SIG-M5 (cell line): ENCODE data around the gene LCN2.
"Not testable (repeated sequence)": the region's sequence is repeated elsewhere in the genome, so short reads cannot be mapped to it uniquely, and the experiment has no call there.

Experiments
- DNase-seq: peaks from one replicate; lab custom pipeline; 2025; lab: John Stamatoyannopoulos, UW

LCN2 gene

DNA sequence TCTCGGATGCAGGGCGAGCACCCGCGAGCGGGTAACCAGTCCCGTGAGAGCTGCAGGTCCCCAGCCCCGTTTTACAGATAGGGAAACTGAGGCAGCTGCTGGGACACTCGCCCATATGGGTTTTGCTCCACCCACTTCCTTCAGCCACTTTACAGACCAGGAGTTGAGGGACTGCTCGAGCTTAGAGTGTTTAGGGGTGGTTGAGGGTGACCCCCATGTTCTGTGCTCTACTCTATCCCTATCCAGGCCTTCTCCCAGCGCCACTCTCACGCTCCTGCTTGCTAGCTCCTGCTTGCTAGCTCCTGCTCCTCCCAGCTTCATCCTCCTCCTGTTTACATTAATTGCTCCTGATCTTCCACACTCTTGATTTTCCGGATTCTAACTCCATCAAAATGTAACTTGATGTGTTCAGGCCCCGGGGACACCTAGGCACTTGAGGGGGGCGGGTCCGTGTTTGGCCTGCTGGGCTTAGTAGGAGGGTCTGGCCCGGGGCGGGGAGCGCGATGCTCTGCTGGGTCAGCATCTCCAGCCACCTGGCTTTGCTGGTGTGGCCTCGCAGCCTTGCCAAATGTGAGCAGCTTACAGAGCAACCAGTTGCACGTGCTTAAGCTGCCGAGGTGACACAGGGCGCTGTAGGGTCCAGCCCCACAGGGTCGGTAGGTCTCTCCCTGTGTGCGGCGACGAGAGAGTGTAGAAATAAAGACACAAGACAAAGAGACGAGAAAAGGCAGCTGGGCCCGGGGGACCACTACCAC lies 20.2 kb upstream of the LCN2 start:
- no peak for DNase-seq

DNA sequence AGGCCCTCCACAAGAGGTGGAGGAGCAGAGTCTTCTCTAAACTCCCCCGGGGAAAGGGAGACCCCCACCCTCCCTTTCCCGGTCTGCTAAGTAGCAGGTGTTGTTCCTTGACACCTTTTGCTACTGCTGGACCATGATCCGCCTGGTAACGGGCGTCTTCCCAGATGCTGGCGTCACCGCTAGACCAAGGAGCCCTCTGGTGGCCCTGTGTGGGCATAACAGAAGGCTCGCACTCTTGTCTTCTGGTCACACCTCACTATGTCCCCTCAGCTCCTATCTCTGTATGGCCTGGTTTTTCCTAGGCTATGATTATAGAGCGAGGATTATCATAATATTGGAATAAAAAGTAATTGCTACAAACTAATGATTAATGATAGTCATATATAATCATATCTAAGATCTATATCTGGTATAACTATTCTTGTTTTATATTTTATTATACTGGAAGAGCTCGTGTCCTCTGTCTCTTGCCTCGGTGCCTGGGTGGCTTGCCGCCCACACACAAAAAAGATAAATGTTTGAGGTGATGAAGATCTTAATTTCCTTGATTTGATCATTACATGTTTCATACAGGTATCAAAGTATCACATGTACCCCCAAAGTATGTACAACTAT lies 19.2 kb upstream of the LCN2 start:
- not testable (repeated sequence) for DNase-seq

DNA sequence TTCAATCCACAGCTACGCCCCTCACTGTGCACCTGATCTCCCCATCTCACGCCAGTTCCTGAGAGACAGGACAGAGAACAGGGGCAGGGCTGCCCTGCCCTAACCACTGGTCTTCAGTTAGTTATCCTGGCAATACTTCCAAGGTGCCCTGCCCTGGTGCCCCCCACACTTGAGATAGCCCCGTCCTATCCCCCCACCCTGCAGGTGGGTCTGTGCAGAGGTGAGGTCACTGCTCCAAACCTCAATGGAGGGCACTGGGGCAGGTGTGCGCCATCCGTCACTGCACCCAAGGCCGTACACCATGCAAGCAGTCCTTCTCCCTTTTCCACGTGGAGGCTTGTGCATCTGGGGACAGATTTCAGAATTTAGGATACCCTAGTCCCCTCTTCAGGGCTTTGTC lies 18.6 kb upstream of the LCN2 start:
- DNase-seq = not testable (repeated sequence)

DNA sequence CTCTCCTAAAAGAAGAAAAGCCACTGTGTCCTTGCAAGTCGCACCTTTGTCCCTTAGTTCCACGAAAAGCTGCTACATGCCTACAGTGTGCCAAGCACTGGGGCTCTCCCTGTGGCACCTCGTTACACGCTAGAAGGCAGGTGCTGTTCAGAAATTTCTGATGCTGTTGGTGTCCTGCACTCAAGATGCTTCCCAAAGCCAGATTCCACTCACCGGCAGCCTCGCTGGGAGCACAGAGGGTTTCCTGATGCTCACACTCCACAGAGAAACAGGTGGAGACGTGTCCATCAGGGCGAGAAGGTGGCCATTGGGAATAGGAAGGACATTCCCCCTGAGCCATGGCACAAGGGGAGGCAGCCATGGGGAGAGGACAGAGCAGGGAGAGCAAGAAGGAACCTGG lies 17.9 kb upstream of the LCN2 start:
- not testable (repeated sequence) for DNase-seq

DNA sequence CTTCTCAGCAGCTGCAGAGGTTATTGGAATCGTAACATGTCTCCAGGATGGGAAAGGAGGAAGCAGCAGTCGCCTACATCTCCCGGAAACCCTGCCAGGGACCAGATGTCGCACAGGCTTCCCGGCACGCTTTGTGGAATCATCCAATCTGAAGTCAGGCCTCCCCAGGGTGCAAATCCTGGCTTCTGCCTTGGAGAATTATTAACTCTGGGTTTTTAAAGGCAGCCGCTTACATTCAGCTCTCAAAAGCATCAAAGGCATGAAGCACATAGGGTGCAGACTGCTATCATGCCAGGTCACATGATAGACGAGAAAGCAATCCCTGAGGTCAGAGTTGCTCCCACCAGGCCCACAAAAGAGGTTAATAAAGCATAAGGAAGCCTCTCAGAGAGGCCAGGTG lies 17.1 kb upstream of the LCN2 start:
- not testable (repeated sequence) for DNase-seq

DNA sequence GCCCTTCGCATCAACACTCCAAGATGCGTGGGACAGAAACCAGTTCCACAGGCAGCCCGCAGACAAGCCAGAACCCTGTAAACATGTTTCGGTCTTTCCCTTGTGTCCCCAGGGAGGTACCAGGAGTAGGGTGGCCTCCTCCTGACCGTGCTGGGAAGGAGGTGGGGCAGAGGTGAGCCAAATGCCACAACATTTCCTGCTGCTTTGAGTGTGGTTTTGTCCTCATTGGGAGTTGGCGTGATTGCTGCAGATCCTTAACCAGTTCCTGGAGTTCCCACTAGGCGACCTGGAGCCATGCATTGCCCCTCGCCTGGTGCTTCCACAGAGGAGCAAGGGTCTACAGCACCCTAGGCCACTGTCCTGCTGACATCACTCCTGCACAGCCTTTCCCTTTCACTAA lies 13.7 kb upstream of the LCN2 start:
- DNase-seq = not testable (repeated sequence)

DNA sequence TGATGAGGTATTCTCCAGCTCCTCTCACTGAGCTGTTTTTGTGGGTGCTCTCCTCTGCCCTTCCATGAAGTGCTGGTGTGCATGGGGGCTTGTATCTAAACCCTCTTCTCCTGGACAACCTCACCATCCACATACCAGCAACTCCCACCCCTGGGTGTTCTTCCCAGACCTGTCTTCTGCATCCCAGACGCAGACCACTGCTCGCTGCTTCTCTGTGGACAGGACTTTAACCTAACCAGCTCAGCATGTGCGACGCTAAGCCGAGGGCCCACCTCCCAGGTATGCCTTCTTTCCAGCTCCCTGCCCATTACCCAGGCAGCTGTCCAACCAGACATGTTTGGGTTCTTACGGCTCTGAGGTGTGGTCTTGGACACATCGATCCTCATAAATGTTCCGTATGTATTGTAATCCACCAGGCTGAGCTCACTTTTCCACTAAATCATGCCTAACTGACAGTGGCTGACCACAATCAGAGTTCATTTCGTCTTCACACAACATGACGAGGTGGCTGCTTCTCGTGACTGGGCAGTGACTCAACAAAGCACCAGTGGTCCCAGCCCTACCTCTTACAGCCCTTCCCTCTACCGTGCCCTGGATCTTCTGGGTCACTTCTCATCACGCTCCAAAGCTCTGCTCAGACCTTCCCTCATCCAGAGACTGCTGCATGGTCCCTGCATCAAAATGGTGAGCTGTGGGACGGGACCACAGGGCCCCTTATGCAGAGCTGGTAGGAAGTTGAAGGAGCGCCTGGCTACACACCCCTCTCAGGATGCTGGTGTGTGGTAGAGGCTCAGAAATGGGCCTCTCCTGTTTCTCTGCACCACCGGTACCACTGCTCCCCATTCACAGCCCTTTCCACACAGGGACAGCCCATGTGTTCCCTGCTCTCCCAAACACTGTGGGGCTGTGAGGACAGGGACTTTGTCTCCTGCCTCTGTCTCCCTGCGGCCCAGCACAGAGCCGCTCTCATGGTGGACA lies 12.1 kb upstream of the LCN2 start:
- DNase-seq = no peak

DNA sequence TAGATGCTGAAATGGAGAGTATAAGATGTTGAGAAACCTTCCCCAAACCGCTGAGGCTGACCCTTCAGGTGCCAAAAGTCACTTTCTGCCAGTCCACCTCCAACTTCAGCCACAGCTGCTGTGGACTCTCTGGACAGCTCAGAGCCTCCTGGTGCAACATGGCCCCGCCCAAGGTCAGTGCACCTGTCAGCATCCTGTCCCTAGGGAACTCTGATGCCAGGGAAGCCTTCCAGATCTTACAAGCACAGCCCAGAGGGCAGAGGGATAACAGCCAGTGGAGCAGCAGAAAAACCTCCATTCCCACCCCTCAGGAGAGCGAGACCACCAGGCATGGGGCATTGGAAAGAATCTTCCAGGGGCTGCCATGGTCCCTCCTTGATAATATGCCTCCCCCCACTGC lies 11.3 kb upstream of the LCN2 start:
- DNase-seq = no peak

DNA sequence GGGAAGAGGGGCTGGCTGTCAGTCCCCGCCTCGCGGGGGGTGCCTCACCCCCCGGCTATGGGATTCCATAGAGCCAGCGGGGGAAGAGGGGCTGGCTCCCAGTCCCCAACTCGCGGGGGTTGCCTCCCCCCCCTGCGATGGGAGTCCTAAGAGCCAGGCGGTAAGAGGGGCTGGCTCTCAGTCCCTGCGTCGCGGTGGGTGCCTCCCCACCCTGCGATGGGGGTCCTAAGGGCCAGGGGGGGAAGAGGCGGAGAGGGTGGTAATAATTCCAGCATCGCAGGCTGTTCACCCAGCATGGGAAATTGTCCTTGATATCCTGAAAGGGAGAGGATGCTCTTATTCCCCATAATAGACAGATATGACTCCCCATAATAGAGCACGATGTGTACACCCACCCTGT lies 9.6 kb upstream of the LCN2 start:
- no peak for DNase-seq

DNA sequence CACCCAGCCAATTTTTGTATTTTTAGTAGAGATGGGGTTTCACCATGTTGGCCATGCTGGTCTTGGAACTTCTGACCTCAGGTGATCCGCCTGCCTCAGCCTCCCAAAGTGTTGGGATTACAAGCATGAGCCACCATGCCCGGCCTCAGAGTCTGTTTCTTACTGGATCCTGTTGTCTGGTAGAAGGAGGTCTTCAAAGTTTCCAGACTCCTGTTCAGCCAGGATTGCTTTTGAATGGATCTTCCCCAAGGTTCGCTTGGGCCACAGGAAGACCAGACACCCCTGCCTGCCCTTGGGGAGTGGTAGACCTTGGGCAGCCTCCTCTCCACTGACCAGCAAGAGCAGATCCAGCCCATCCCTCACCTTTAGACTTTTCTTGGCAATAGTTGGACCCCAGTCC lies 7.6 kb upstream of the LCN2 start:
- no peak for DNase-seq

DNA sequence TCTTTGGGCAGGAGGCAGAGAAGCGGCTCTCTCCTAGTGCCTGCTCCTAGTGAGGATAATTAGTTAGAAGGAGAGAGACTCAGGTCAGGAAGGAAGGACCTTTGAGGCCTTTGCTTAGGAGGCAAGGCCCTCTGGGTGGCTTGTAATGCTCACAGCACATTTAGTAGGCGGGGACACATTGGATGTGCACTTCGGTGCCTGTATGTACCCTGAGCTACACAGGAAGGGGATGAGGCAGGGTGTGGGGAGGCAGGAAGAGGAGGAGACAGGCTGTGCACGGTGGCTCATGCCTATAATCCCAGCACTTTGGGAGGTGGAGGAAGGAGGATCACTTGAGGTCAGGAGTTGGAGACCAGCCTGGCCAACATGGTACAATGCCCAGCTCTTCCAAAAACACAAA lies 7.2 kb upstream of the LCN2 start:
- no peak for DNase-seq

DNA sequence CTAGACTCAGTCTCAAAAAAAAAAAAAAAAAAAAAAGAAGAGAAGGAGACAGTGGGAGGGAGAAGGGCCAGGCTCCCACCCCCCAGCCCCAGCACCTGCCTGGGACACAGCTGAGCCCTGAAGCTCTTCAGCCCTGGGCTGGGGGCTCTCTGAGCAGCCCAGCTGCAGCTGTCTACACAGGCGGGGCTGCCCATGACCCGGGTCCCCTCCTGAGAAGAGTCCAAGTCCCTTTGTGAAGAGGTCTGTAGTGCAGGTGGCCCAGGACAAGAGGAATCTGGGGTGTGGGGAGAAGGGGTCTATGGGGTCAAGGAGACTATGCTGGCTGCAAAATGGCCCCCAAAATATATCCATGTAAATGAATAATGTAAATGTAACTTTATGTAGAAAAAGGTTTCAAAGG lies 6.7 kb upstream of the LCN2 start:
- no peak for DNase-seq

DNA sequence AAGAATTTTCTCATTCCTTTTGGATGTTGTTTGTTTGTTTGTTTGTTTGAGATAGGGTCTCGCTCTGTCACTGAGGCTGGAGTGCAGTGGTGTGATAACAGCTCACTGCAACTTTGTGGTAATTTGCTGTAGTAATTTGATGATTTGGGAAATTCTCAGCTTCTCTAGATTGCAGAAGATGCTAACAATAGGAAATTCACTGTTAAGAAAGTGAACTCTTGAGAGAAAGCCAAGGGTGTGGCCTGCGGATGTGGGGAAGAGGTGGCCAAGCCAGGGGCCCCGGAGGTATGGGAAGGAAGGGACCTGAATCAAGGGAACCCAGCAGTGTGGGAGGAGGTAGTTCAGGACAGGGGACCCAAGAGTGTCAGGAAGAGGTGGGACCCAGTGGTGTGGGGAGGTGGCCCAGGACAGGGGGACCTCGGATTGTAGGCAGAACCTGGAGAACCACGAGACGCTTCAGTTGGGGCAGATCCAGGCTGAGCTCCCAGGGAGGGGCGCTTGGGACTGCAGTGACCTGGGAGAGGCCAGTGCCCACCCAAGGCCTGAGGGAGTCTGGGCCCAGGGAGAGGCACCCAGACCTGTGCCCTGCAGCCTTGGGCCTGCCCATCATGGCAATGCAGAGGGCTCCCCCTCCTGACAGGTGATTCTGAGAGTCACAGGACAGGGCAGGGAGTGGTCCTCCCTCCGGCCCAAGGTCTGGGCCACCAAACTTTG lies 5.6 kb upstream of the LCN2 start:
- DNase-seq = no peak

DNA sequence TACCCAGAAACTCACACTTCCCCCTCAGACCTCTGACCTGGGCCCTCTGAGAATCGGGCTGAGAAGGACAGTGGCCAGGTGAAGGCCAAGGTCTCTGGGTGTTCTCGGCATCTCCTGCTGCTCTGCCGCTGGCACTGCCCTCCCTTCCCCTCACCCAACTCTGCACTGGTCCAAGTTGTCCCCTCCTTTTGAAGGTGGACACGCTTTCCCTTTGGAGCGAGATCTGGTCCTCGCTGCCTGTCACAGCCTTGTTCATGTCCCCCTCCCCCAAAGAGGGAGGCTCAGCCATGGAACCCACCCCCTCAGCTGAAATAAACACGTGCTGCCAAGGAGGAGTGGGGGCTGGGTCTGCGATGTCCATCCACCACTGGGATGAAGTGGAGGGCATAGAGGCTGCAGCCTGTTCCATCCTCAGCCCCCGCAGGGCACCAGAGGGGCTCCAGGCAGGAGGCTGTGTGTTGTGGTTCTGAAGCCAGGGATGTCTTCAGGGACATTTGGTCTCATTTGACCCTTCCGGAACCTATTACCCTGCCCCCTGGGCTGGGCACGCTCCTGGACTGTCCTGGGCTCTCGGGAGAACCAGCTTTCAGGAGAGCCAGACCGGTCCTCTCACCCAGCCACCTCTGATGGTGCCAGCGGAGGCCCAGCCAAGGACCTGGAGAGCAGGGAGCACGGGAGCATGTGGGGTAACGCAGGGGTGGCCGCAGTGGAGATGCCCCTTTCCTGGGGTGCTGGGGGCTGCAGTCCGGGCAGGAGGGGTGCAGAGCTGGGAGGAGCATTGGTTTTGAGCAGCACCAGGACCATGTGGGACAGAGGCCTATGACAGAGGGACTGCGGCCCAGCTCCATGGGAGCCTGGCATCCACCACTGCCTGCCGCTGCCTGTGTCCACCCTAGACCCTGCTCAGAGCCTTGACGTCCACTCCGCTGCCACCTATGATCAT lies 4.7 kb upstream of the LCN2 start:
- no peak for DNase-seq

DNA sequence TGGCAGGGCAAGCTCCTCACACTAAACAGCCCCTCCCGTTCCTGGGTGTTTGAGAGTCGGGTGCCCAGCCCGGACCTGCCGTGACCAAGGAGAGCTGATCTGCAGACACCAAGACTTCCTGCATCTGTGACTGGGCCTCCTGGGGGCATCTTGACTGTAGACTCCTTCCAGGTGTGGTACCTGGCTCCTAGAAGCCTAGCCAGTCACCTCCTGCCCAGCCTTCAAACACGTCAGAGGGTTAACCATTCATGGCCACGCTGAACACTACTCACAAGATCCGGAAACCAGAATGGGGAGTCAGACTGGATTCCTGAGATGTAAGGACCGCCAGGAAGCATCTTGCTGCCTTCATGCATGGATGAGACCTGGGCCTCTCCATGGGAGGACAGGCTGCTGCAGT lies 3.7 kb upstream of the LCN2 start:
- DNase-seq = no peak

DNA sequence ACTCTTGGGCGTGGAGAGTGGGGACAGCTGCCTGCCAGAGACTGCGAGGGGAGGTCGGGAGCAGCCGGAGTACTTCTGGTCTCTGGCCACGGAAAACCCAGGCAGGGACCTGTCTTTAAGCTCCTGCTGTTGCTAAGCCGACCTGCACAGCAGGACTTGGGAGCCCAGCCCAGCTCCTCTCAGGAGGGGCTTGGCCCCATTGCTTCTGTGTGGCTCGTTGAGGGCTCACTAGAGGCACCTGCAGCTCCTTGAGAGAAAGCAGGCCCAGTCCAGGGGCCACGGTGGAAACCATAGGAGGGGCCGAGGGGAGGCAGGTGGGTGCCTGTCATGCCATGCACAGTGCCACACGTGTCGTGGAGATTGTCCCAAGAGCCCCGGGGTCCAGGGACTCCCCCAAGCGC lies 3.3 kb upstream of the LCN2 start:
- no peak for DNase-seq

DNA sequence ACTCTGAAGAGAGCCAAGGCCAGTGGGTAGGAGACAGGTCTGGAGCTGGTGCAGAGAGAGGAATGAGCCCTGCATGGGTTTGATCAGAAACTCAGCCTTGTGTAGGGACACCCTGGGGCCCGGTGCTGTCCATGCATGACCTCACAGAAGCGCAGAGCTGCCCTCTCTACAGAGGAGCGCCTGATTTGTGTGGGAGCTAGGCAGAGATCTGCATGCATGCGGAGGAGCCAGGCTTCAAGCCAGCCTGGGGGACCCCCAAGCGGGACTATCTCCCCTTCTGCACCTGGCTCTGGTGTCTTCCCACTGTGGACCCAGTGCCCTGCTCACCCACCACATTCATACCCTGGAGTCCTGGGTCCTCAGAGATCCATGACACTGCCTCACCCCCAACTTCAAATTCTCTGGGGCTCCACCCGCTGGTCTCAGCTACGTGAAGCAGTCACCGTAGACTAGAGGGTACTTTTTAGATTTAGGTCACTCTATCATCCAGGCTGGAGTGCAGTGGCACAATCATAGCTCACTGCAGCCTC lies 2.6 kb upstream of the LCN2 start:
- no peak for DNase-seq

DNA sequence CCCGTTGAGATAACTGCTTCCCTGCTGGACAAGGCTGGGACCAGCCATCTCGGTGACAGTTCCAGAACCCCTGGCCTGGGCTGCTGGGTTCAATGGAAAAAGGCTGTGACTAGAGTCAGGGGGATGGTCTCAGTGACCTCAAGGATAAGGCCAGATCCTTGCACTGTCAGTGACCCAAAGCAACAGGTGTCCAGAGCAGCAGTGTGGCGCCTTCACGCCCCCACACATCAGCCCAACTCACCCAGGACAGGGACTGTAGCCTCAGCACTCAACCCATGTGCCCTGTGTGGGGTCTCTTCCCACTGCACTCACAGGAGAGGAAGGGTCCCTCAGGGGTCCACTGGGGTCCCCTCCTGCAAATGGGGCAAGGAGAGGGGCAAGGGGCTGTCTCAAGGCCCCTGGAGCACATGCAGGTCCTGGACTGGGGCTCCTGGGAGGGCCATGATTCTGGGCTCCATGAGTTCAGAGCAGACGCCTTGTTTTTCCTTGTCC lies 698 bp upstream of the LCN2 start:
- DNase-seq = no peak

DNA sequence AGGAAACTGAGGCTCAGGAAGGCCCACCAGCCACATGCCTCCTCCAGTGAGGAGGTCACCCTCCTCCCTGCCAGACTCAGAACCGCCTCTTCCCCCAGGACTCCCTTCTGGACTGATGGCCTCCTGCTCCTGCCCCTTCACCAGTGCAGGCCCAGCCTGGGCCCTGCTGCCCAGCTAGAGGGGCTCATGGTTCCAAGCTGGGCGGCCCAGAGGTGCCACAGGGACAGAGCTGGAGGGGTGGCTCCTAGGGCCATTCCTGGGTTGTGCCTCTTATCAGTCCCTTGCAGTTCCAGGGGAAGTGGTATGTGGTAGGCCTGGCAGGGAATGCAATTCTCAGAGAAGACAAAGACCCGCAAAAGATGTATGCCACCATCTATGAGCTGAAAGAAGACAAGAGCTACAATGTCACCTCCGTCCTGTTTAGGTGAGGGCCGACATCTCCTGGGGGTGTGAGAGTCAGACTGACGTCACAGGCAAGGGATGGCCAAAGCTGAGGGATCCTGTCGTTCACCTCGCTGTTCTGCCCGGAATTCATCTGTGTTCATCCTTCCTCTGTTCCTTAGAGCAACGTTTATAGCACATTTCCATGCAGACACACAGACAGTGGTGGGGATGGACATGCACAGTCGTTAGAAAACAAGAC lies 819 bp downstream of the LCN2 start:
- no peak for DNase-seq
